GM19043 (cell line): ENCODE measurements around the gene PCDHGB2.
"Not testable (repeated sequence)": the region's sequence is repeated elsewhere in the genome, so short reads cannot be mapped to it uniquely, and the experiment has no call there.

Experiments used
- ATAC-seq: cut with Tn5 transposase; IDR thresholded peaks from one replicate; pipeline ENCODE4 v1.9.1; 2021; ENCODE audit warnings: low read depth; ENCODE audit not compliant: unreplicated experiment

The PCDHGB2 gene

GRCh38 chr5:141349917-141350619 lies 9.7 kb upstream of the PCDHGB2 start, which contains the start of gene PCDHGB1:
Gene PCDHGB1 (plus strand): TSS chr5:141350099. CDS start chr5:141350261, 162 bp downstream.
- ATAC-seq: no peak

GRCh38 chr5:141351591-141351990 lies 8.2 kb upstream of the PCDHGB2 start:
- no peak for ATAC-seq

DNA sequence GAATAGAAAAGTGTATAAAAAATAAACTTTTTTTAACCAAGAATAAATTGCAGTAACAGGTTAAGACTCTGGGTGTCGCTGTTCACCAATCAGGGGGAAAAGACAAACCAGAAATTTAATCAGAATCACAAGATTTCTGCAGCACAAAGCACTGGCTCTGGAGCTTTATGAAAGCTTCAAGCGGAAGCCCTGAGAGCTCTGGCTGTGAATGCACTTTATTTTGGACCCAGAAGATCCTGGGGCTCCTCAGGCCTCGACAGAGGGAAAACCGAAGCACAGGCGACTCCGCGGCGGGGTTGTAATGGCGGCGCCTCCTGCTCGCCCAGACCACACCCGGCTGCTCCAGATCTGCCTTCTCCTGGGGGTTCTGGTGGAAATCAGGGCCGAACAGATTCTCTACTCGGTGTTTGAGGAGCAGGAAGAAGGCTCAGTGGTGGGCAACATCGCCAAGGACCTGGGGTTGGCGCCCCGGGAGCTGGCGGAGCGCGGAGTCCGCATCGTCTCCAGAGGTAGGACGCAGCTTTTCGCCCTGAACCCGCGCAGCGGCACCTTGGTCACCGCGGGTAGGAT lies 4.8 kb upstream of the PCDHGB2 start, which contains the start of gene PCDHGA4:
TSS of gene PCDHGA4 (plus strand) at position 122 of the 570 bp plus-strand sequence. CDS start at position 209, 87 bp downstream.
- no peak for ATAC-seq

DNA sequence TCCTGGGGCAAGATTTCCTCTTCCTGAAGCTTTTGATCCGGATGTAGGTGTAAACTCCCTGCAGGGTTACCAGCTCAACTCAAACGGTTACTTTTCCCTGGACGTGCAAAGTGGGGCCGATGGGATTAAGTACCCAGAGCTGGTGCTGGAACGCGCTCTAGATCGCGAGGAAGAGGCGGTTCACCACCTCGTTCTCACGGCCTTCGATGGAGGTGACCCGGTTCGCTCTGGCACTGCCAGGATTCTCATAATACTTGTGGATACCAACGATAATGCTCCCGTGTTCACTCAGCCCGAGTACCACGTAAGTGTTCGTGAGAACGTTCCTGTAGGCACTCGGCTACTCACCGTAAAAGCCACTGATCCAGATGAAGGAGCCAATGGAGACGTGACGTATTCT lies 4.2 kb upstream of the PCDHGB2 start:
- no peak for ATAC-seq

- no peak for ATAC-seq
Measured at GRCh38 chr5:141356133-141356532, 3.7 kb upstream of the PCDHGB2 start.

DNA sequence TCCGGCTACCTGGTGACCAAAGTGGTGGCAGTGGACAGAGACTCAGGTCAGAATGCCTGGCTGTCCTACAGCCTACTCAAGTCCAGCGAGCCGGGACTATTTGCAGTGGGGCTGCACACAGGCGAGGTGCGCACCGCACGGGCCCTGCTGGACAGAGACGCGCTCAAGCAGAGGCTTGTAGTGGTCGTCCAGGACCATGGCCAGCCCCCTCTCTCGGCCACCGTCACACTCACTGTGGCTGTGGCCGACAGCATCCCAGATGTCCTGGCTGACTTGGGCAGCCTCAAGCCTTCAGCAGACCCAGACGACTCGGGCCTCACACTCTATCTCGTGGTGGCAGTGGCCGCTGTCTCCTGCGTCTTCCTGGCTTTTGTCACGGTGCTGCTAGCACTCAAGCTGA lies 2.8 kb upstream of the PCDHGB2 start:
- ATAC-seq: no peak

DNA sequence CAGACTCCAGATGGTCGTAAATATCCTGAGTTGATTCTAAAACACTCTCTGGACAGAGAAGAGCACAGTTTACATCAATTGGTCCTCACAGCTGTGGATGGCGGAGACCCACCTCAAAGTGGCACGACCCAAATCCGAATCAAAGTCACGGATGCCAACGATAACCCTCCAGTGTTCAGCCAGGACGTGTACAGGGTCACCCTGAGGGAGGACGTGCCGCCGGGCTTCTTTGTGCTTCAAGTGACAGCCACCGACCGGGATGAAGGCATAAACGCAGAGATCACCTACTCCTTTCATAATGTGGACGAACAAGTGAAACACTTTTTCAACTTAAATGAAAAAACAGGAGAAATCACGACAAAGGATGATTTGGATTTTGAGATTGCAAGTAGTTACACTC lies 891 bp downstream of the PCDHGB2 start:
- ATAC-seq: no peak

- ATAC-seq: no peak
Measured at GRCh38 chr5:141362719-141363118, 2.9 kb downstream of the PCDHGB2 start.

GRCh38 chr5:141363952-141364660 lies 4.3 kb downstream of the PCDHGB2 start, which contains the start of gene PCDHGA5:
Gene PCDHGA5 (plus strand): TSS chr5:141364162. CDS start chr5:141364331, 169 bp downstream.
- no peak for ATAC-seq

GRCh38 chr5:141366016-141366896 lies 6.5 kb downstream of the PCDHGB2 start:
- ATAC-seq: no peak

GRCh38 chr5:141369994-141370848 lies 10.4 kb downstream of the PCDHGB2 start, which contains the start of gene PCDHGB3:
Gene PCDHGB3 (plus strand): TSS chr5:141370242. CDS start chr5:141370395, 153 bp downstream.
- ATAC-seq: peak; percentile 74

DNA sequence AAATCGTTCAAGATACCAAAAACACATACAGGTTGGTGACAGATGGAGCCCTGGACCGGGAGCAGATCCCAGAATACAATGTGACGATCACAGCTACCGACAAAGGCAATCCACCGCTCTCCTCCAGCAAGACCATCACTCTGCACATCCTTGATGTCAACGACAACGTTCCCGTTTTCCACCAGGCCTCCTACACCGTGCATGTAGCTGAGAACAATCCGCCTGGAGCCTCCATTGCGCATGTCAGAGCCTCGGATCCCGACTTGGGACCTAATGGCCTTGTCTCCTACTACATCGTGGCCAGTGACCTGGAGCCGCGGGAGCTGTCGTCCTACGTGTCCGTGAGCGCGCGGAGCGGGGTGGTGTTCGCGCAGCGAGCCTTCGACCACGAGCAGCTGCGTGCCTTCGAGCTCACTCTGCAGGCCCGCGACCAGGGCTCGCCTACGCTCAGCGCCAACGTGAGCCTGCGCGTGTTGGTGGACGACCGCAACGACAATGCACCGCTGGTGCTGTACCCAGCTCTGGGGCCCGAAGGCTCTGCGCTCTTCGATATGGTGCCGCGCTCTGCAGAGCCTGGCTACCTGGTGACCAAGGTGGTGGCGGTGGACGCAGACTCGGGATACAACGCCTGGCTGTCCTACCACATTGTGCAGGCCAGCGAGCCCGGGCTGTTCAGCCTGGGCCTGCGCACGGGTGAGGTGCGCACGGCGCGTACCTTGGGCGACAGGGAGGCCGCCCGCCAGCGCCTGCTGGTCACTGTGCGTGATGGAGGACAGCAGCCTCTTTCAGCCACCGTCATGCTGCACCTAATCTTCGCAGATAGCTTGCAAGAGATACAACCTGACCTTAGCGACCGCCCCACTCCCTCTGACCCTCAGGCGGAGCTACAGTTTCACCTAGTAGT lies 12.0 kb downstream of the PCDHGB2 start:
- ATAC-seq: no peak

GRCh38 chr5:141373673-141374317 lies 14.0 kb downstream of the PCDHGB2 start, which contains the start of gene PCDHGA6:
Gene PCDHGA6 (plus strand): TSS chr5:141373891. CDS start chr5:141374084, 193 bp downstream.
- no peak for ATAC-seq

GRCh38 chr5:141374627-141375026 lies 14.8 kb downstream of the PCDHGB2 start:
- ATAC-seq: no peak

DNA sequence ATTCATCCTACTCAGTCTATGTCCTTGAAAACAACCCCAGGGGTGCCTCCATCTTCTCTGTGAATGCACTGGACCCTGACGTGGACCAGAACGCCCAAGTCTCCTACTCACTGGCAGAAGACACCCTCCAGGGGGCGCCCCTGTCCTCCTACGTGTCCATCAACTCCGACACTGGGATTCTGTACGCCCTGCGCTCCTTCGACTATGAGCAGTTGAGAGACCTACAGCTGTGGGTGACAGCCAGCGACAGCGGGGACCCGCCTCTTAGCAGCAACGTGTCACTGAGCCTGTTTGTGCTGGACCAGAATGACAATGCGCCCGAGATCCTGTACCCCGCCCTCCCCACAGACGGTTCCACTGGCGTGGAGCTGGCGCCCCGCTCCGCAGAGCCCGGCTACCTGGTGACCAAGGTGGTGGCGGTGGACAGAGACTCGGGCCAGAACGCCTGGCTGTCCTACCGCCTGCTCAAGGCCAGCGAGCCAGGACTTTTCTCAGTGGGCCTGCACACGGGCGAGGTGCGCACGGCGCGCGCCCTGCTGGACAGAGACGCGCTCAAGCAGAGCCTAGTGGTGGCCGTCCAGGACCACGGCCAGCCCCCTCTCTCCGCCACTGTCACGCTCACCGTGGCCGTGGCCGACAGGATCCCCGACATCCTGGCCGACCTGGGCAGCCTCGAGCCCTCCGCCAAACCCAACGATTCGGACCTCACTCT lies 15.8 kb downstream of the PCDHGB2 start:
- ATAC-seq: not testable (repeated sequence)

GRCh38 chr5:141382469-141383294 lies 22.9 kb downstream of the PCDHGB2 start, which contains the start of gene PCDHGA7:
Gene PCDHGA7 (plus strand): TSS chr5:141382742. CDS start chr5:141382900, 158 bp downstream.
- ATAC-seq: no peak
